A673 (cell line): ENCODE results near the gene OLIG2. TPM values are rescaled to one million over a fixed set of nuclear protein-coding genes. Genes with fewer than 3 reads are reported as not detected.

Source experiments
- Bru-seq: library from RNA; stranded (reverse); fragments of 400-500 nt; gene quantifications from one replicate; lab custom pipeline; 2021; lab: Mats Ljungman, UMichigan
- BruChase-seq, 2 experiments: library from RNA; stranded (reverse); fragments of 400-500 nt; gene quantifications; one replicate each; lab custom pipeline; 2021; lab: Mats Ljungman, UMichigan
- BruUV-seq: library from RNA; stranded (reverse); fragments of 400-500 nt; replicated peaks from 2 replicates; lab custom pipeline; 2021; lab: Mats Ljungman, UMichigan
- CTCF ChIA-PET: fragments of 300-600 bp; sonication (Branson Sonifier 250); formaldehyde crosslinking; loops from one replicate; lab custom pipeline; 2022; ENCODE audit warnings: antibody characterized with exemption; lab: Charles Lee
- POLR2A ChIA-PET: fragments of 300-600 bp; sonication (Branson Sonifier 250); formaldehyde crosslinking; loops from one replicate; lab custom pipeline; 2022; ENCODE audit warnings: antibody characterized with exemption; ENCODE audit not compliant: low non-redundant PET; lab: Charles Lee
- DNase-seq: peaks from one replicate; pipeline ENCODE4 v3.0.0-alpha.2; 2015; ENCODE audit warnings: low spot score
- H3K27ac ChIP-seq: fragments of 200-600 bp; sonication (generic); 2 replicates; pipeline ENCODE4 v1.5.1; 2016; ENCODE audit warnings: mixed run types, low read depth, mild to moderate bottlenecking, mixed read lengths, antibody characterized with exemption, low read length; ENCODE audit not compliant: poor library complexity, severe bottlenecking
- H3K27me3 ChIP-seq: fragments of 200-600 bp; sonication (generic); replicated peaks from 2 replicates; pipeline ENCODE4 v1.6.1; 2017; ENCODE audit warnings: mixed run types, low read depth, mild to moderate bottlenecking, mixed read lengths, antibody characterized with exemption, low read length; ENCODE audit not compliant: insufficient read depth, poor library complexity
- H3K36me3 ChIP-seq: fragments of 200-600 bp; sonication (generic); 2 replicates; pipeline ENCODE4 v1.6.1; 2016; ENCODE audit warnings: mixed run types, mild to moderate bottlenecking, mixed read lengths, antibody characterized with exemption, low read length; ENCODE audit not compliant: insufficient read depth, poor library complexity, severe bottlenecking
- H3K4me1 ChIP-seq: fragments of 200-600 bp; sonication (generic); 2 replicates; pipeline ENCODE4 v1.6.1; 2017; ENCODE audit warnings: mixed run types, mild to moderate bottlenecking, mixed read lengths, antibody characterized with exemption, low read length; ENCODE audit not compliant: insufficient read depth, poor library complexity, severe bottlenecking
- H3K4me3 ChIP-seq: fragments of 200-600 bp; sonication (generic); 2 replicates; pipeline ENCODE4 v1.5.1; 2016; ENCODE audit warnings: low read depth, mixed run types, mild to moderate bottlenecking, mixed read lengths, low read length; ENCODE audit not compliant: poor library complexity, severe bottlenecking
- H3K9me3 ChIP-seq: fragments of 200-600 bp; sonication (generic); 2 replicates; pipeline ENCODE4 v1.6.1; 2016; ENCODE audit warnings: mixed run types, low read depth, mild to moderate bottlenecking, mixed read lengths, antibody characterized with exemption, low read length; ENCODE audit not compliant: poor library complexity, severe bottlenecking
- CTCF ChIP-seq: fragments of 300-800, 200-600 bp; sonication (generic); conservative IDR thresholded peaks from 2 replicates; pipeline ENCODE4 v1.5.1; 2017; ENCODE audit warnings: low read depth, mild to moderate bottlenecking, antibody characterized with exemption, low read length, moderate library complexity, mixed read lengths
- EZH2 ChIP-seq: fragments of 200-600 bp; sonication (generic); IDR thresholded peaks from 2 replicates; pipeline ENCODE4 v1.6.1; 2017; ENCODE audit warnings: borderline replicate concordance, low read depth, mild to moderate bottlenecking, mixed read lengths, antibody characterized with exemption, low read length; ENCODE audit not compliant: poor library complexity, severe bottlenecking
- intact Hi-C: fragments of 100-400 bp; cut with micrococcal nuclease; formaldehyde crosslinking; loops from one replicate; pipeline ENCODE4 v1.10.0; 2022; ENCODE audit not compliant: unreplicated experiment
- long read RNA-seq: library from polyadenylated mRNA; stranded (forward); transcript quantifications from one replicate; pipeline ENCODE4 v2.0.0, GENCODE V29; 2022
- total RNA-seq: library from RNA; stranded (reverse); gene quantifications from 2 replicates; pipeline ENCODE4 v1.2.3, GENCODE V29; 2021

OLIG2 gene
- total RNA-seq (not detected in 2 replicates), Bru-seq, nascent RNA (not detected), BruChase-seq, experiment 1, labeled RNA remaining after a 2-hour chase (percentile 15 among the genes with signal in this experiment), BruChase-seq, experiment 2, labeled RNA remaining after a 6-hour chase (not detected)
- long read RNA-seq, result 0 reads

DNA sequence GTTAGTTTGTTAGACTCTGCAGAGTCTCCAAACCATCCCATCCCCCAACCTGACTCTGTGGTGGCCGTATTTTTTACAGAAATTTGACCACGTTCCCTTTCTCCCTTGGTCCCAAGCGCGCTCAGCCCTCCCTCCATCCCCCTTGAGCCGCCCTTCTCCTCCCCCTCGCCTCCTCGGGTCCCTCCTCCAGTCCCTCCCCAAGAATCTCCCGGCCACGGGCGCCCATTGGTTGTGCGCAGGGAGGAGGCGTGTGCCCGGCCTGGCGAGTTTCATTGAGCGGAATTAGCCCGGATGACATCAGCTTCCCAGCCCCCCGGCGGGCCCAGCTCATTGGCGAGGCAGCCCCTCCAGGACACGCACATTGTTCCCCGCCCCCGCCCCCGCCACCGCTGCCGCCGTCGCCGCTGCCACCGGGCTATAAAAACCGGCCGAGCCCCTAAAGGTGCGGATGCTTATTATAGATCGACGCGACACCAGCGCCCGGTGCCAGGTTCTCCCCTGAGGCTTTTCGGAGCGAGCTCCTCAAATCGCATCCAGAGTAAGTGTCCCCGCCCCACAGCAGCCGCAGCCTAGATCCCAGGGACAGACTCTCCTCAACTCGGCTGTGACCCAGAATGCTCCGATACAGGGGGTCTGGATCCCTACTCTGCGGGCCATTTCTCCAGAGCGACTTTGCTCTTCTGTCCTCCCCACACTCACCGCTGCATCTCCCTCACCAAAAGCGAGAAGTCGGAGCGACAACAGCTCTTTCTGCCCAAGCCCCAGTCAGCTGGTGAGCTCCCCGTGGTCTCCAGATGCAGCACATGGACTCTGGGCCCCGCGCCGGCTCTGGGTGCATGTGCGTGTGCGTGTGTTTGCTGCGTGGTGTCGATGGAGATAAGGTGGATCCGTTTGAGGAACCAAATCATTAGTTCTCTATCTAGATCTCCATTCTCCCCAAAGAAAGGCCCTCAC is at the start of gene OLIG2:
Gene OLIG2, plus strand, starts transcription at position 447 of the 954 bp plus-strand sequence. CDS start 928 bp downstream, outside the sequence.
- BruUV-seq, result no TSS peak
- Histone ChIP-seq H3K4me3 (no peak within 1 kb of the TSS), H3K4me1 (no peaks in the 10 kb centered on the region), H3K36me3 (no peaks in the 10 kb centered on the region), H3K27me3 (peaks cover 100% of the 10 kb centered on the region), H3K9me3 (no peaks in the 10 kb centered on the region), H3K27ac (no peak within 1 kb of the TSS)
- peak; percentile 51 for DNase-seq
- intact Hi-C loops, result no loop called here
- POLR2A ChIA-PET, result no interaction called here
- TF ChIP-seq EZH2 (peak; percentile 93), CTCF (no peak)
- CTCF ChIA-PET, result interaction anchor here (0.6 kb wide), 1 partner anchor 948 kb away, joined by 3 read pairs; no protein-coding TSS in a partner anchor

DNA sequence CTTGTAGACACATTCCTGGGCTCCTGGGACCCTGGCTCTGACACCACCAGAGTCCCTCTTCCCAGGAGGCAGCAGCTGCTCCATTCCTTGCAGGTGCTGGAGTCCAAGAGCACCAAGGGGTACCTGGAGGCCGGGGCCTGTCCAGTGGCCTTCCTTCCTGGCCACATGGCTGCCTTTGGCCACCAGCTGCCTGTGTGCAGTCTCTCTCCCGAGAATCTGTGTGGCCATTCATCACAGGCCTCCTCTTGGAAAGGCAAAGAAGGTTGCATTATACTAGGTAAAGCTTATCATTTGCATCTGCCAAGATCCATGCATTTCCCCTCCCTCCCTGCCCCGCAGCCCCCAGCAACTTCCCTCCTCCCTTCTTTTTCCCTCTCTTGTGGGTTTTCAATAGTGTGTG is 48.9 kb upstream of the OLIG2 start:
- Histone ChIP-seq H3K27ac (no peak overlapping the region), H3K4me3 (no peak overlapping the region), H3K27me3 (peaks cover 66% of the 10 kb centered on the region), H3K4me1 (no peaks in the 10 kb centered on the region), H3K9me3 (no peaks in the 10 kb centered on the region), H3K36me3 (no peaks in the 10 kb centered on the region)
- CTCF ChIA-PET, result no interaction called here
- intact Hi-C loops, result no loop called here
- BruUV-seq, result no TSS peak
- DNase-seq, result no peak
- TF ChIP-seq CTCF, result no peak
- no peak for TF ChIP-seq EZH2
- POLR2A ChIA-PET, result no interaction called here

DNA sequence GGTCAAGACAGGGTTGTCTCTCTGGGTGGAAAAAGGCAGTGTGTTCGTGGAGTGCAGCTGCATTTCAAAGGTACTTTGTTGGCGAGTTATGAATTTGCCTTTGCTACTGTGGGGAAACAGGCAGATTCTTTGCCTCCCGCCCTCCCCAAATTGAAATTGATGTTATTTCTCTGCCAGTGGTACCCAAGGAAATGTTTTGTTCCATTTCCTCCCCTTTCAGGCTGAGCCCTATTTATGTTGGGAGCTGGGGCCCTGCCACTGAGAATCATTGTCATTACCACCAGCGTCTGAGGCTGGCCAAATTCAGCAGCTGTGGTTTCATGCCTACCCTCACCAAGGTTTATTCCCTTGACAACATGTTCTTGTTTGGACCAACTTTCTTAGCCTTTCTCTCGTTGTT is 48.5 kb upstream of the OLIG2 start:
- no TSS peak for BruUV-seq
- no peak overlapping the region for H3K27ac ChIP-seq
- TF ChIP-seq EZH2 (no peak), CTCF (no peak)
- H3K27me3 ChIP-seq, result peaks cover 66% of the 10 kb centered on the region
- POLR2A ChIA-PET, result no interaction called here
- no peak overlapping the region for H3K4me3 ChIP-seq
- H3K9me3 ChIP-seq, result no peaks in the 10 kb centered on the region
- no peaks in the 10 kb centered on the region for H3K36me3 ChIP-seq
- CTCF ChIA-PET, result no interaction called here
- H3K4me1 ChIP-seq, result no peaks in the 10 kb centered on the region
- DNase-seq, result no peak
- intact Hi-C loops, result no loop called here
